ENCODE measurements around the gene KLHL25.

DNA sequence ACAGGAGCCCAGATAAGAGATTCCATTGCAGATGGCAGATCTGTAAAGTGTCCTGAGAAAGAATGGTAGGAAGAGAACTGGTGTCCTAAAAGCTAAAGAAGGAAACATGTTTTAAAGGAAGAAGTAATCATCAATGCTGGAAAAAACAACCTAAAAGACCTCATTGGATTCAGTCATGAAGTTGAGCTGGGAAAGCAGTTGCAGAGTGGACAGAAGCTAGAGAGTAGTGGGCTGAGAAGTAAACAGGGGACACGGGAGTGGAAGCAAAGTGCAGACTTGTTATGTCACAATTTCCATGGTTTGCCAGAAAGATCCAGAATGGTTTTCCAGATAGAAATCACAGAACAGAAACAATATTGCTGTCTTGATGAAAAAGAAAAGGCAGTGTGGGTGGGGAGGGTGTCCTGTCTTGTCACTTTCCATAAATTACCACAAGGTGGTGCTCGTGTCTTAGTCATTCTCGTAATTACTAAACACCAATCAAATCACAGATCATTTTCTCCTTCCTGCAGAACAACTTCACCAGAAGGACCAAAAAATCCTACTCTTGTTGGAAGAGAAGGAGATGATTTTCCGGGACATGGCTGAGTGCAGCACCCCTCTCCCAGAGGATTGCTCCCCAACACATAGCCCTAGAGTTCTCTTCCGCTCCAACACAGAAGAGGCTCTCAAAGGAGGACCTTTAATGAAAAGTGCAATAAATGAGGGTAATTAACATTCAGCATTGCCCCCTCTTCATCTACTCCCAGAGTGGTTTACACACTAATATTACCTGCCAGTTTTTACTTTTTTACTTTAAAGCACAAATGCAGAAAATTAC lies 64.5 kb downstream of the KLHL25 start:
- TF ChIP-seq, protein P1, sequence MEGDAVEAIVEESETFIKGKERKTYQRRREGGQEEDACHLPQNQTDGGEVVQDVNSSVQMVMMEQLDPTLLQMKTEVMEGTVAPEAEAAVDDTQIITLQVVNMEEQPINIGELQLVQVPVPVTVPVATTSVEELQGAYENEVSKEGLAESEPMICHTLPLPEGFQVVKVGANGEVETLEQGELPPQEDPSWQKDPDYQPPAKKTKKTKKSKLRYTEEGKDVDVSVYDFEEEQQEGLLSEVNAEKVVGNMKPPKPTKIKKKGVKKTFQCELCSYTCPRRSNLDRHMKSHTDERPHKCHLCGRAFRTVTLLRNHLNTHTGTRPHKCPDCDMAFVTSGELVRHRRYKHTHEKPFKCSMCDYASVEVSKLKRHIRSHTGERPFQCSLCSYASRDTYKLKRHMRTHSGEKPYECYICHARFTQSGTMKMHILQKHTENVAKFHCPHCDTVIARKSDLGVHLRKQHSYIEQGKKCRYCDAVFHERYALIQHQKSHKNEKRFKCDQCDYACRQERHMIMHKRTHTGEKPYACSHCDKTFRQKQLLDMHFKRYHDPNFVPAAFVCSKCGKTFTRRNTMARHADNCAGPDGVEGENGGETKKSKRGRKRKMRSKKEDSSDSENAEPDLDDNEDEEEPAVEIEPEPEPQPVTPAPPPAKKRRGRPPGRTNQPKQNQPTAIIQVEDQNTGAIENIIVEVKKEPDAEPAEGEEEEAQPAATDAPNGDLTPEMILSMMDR (IDR thresholded peaks at IDR 0.05; ENCODE audit: borderline replicate concordance, extremely low read depth, low read length, poor library complexity, severe bottlenecking), result peak; percentile 77
- no peak for TF ChIP-seq EZH2 (IDR thresholded peaks at IDR 0.05; ENCODE audit: borderline replicate concordance, low read depth, low read length, severe bottlenecking)
